SW480 (cell line): ENCODE measurements around the gene TUBB6.

Experiments used
- DNase-seq: peaks from one replicate; pipeline ENCODE4 v3.0.0-alpha.2; 2016; ENCODE audit warnings: low spot score

TUBB6 gene

GRCh38 chr18:12307701-12308385 lies at the start of gene TUBB6:
Gene TUBB6, plus strand, starts transcription at chr18:12308241. Its CDS starts 52 bp downstream, at chr18:12308293.
- peak; percentile 60 for DNase-seq

DNA sequence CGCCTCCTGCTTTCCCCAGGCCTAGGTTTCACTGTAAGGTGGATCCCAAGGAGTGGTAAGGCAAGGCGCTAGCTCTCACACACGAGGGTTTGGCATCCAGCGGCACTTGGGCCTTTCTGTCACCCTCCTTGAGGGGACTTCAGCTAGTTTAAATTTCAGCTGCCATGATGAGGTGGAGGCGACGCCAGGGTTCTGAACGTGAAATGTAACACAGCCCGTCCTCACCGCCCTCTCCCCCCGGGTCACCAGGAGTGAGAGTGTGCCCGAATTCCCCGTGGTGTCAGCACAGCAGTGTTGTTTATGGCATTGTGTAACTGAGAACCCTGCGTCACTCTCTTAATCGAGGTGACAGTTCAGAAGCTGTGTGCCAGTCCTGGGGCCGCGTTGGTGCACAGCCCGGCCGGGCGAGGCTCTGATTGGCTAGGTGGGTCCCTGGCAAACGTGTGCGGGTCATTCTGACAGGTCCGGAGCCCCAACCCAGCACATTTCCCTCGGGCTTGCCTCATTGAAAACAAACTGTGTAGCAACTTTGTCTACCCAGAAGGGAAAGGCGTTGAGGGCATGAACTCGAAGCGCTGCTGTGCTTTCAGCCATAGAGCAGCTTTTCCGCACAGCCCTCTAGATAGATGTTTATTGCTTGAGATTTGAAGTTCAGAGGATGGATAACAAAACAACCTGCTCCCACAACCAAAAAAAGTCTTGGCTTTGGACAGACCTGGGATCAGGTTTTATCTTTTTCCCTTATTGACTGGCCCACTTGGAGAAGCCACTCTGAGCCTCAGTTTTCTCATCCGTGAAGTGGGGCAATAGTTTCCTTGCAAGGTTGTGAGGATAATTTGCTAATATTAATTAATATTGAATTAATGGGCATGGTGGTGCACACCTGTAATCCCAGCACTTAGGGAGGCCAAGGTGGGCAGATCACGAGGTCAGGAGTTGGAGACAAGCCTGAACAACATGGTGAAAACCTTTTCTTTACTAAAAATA lies 49.0 kb upstream of the TUBB6 start:
- DNase-seq: no peak

DNA sequence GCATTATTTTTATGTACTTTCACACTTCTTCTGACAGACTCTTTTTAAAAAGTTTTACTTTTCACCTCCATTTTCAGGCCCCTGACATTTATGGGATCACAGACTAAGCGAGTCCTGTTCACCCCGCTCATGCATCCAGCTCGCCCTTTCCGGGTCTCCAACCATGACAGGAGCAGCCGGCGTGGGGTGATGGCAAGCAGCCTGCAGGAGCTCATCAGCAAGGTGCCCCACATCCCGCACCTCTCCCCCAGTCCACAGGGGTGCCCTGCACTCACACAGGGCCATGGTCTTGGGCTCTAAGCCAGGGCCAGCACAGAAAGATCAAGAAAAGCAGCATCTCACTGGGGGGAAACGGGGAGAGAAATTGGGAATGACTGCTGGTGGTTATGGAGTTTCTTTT lies 45.3 kb upstream of the TUBB6 start:
- DNase-seq: no peak

DNA sequence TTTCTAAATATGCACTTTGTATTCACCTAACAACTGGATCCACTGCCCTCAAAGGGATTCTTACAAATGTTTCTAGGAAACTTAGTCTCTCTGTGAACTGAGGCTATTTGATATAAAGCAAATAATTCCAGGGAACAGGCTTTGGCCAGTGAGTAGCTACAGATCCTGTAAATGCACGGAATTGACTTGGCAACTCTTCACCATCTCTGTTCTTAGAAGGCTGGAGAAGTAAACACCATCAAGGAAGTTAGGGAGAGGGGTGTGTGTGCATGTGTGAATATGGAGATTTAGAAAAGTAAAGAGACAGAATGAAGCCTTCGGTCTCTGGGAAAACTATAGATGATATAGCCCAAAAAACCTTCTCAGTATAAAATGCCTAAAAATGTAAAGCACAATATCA lies 43.2 kb upstream of the TUBB6 start:
- no peak for DNase-seq

GRCh38 chr18:12271376-12272235 lies 36.4 kb upstream of the TUBB6 start:
- peak; percentile 79 for DNase-seq

DNA sequence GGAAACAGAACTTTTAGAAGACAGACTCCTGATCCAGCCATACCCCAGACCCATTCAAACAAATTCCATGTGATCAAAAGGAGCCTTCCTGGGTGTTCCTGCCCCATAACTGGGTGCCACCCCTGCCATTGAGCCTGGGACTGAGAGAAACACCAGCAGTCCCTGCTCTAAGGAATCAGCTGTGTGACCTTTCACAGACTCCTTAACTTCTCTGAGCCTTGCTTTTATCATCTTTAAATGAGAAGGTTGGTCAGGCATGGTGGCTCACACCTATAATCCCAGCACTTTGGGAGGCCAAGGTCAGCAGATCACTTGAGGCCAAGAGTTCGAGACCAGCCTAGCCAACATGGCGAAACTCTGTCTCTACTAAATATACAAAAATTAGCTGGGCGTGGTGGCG lies 33.2 kb upstream of the TUBB6 start:
- no peak for DNase-seq

DNA sequence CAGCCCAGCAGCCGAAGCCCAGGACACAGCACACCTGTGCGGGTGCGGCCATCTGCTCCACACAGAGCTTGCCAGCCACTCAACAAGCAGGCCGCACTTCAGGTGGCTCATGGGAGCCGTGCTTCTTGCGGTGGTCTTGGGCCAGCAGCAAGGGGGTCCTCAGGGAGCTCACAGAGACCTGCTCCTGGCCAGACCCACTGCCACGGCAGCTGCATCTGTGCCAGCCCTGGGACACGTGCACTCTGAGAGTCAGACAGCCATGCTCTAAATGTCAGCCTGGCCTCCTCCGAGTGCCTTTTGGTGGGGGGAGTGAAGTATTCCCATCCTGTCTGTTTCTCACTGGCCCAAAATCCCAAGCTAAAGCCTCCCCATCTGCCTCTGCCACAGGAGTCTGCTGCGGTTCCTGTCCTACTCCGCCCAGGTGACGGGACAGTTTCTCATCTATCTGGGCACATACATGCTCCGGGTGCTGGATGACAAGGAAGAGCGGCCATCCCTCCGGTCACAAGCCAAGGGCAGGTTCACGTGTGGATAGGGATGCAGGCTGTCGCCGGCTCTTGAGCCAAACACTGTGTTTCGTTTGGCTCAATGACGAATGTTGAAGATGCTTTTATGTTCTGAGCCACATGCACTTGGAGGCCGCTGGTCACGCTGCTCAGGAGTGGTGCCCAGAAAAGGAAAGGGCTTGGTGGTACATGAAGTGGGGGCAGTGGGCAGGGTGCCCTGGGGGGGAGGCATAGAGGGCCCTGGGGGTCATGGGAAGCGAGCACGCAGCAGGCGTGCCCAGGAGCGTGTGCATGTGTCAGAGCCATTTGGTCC lies 31.1 kb upstream of the TUBB6 start:
- no peak for DNase-seq

DNA sequence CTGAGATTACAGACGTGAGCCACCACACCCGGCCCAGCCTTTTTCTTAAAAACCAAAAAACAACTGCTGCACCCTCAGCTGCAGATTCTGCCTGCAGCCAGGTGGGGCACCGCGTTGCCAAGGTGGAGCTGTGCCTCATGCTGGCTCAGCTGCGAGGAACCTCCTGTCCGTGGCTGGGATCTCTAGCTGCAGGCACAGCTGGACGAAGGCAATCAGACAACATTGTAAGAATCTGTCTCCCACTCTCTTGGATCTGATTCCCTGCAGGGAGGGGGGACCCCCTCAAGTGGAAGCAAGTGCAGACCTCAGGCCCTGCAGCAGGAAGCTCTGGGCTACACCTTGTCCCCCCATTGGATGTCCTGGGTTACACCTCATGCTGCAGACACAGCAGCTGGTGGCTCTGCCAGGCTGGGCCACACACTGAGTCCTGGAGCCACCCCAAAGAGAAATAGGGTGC lies 29.8 kb upstream of the TUBB6 start:
- no peak for DNase-seq

GRCh38 chr18:12278741-12279682 lies 29.0 kb upstream of the TUBB6 start:
- no peak for DNase-seq

DNA sequence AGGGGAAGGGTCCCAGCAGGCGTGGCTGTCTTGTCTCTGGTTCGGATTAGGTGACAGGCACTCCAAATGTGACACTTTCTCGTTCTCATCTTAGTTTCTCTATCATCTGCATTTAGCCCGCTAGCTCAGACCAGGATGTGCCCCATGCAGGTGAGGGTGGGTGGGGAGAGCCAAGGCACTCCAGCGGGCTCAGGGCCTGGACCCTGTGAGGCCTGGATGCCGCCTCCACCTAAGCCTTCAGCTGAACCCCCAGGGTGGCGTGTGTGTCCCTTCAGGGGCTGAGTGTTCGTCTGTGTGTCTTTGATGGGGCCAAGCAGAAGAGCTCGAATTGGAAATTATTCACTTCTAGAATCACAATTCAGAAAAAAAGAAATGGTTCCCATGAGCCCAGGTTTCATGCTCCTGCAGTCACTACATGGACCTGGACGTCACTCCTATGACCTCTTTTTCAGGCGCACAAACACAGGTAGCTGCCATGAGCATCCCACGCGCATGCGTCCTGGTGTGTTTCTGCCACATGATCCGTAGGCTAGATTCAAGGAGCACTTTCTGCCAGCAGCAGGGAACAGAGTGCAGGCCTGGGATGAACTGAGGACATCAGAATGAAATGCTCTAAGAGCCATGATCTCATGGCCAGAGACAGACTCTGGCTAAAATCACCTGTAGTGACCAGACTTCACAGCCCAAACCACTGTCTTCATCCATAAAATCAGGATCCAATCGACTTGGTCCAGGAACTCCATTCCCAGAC lies 28.1 kb upstream of the TUBB6 start:
- no peak for DNase-seq

DNA sequence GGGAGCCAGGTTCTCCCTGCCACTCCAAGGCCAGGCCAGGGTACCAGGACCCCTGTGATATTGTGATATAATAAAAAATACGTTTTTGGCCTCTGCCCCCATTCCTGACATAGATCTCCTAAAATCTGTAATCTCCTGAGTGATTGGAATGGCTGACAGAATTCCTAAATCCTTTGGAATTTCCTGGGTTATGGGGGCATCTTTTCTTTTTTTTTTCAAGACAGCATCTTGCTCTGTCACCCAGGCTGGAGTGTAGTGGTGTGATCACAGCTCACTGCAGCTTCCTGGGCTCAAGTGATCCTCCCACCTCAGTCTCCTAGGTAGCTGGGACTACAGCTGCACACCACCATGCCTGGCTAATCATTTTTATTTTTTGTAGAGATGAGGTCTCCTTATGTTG lies 26.2 kb upstream of the TUBB6 start:
- DNase-seq: no peak

- peak; percentile 89 for DNase-seq
These were observed 25.5 kb upstream of the TUBB6 start for GRCh38 chr18:12282442-12283039.

DNA sequence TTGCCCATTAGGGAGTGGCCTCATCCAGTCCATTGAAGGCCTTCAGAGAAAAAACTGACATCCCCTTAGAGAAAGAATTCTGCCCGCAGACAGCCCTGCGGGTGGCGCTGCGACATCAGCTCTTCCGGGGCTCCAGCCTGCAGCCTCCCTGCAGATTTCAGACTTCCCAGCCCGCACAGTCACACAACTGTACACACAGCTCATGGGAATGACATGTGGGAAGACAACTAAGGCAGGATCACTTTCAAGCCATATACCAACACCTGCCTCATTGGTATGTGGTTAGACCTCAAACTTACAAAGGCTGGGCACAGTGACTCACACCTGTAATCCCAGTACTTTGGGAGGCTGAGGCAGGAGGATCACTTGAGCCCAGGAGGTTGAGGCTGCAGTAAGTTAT lies 24.8 kb upstream of the TUBB6 start:
- peak; percentile 95 for DNase-seq

DNA sequence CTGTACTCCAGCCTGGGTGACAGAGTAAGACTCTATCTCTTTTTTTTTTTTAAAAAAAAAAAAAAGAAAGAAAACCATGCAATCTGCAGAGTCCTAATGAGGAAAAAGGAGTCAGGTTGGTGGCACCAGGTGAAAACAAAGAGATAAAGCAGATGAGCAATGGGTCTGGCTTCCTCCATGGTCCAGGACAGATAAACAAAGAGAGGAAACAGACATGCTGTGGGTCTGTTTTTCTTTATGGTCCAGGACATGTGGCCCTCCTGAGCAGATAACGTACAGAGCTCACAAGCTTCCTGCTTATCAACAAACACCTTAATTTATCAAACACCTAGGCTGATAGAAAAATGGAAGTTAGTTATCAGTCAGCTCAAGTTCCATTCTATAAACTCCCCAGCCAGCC lies 24.4 kb upstream of the TUBB6 start:
- DNase-seq: no peak

- DNase-seq: peak; percentile 42
These were observed 20.8 kb upstream of the TUBB6 start for GRCh38 chr18:12287131-12287681.

DNA sequence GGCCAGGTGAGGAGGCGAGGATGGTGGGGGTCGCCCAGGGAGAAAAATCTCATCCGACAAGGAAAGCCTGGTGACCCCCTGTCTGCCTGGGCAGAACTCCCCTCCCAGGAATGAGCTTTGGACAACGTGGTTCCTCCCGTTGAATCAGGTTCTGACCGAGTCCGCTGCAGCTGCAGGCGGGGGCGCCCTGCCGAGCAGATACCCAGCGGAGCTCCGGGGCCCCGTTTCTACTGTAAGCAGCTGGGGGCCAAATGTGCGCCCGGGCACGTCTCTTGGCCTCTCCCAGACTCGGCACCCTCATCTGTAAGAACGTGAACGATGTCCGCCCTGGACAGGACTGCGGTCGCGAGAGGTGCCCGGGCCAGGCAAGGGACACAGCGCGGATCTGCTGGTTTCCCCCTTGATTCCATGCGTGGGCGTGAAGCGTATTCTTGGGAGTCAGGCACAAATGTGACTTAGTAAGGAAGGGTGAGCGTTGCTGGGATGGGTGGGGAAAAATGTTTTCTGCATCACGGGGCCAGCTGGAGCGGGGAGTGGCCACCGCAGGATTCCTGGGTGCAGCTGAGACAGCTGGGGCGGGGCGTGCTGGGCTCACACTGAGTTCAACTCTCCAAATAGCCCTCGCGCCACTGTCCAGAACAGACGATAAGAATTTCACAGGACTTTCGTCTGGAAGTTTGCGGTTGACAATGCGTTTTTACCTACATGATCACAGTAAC lies 20.2 kb upstream of the TUBB6 start:
- DNase-seq: peak; percentile 90

DNA sequence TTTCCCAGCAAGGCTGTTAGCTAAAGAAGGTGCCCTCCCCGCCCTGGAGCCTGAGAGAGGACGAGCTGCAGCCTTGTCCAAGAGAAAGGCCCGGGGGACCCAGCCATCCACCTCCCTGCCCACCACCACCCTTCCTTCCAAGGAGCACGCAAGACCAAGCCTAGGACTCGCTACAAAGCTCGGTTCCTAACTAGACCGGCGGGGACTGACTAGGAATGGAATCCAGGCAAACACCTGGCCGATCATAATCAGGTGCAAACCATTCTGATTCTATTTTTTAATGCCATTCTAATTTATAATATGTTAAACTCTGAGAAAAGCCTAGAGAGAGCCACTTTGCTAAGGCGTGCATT lies 19.7 kb upstream of the TUBB6 start:
- DNase-seq: no peak

- no peak for DNase-seq
These were observed 18.0 kb upstream of the TUBB6 start for GRCh38 chr18:12290086-12290485.
